OCI-LY3 (cell line): Measurements from ENCODE around the gene PLCB1.
A peak's percentile ranks its signal among the peaks of the same experiment; 100 is the strongest.

ENCODE experiments used
- H2AFZ ChIP-seq: fragments of 200-600, 300-600 bp; shearing (Covaris generic); 2 replicates; pipeline ENCODE4 v1.6.0; 2014; ENCODE audit warnings: antibody characterized with exemption, low read depth, low read length
- H3K27ac ChIP-seq: fragments of 200-600, 300-600 bp; sonication (generic); 2 replicates; pipeline ENCODE4 v1.5.1; 2014; ENCODE audit warnings: mild to moderate bottlenecking, low read length, moderate library complexity, mixed read lengths
- H3K27me3 ChIP-seq: fragments of 200-600, 300-600 bp; sonication (generic); 2 replicates; pipeline ENCODE4 v1.6.1; 2014; ENCODE audit warnings: low read depth, low read length, mixed read lengths
- H3K36me3 ChIP-seq: fragments of 200-600, 300-600 bp; sonication (generic); replicated peaks from 2 replicates; pipeline ENCODE3; 2014; ENCODE audit warnings: low read depth, low read length, mixed read lengths
- H3K4me1 ChIP-seq: fragments of 300-600, 200-600 bp; sonication (generic); 2 replicates; pipeline ENCODE4 v1.6.1; 2014; ENCODE audit warnings: low read length, mixed read lengths
- H3K4me2 ChIP-seq: fragments of 200-600, 300-600 bp; sonication (generic); 2 replicates; pipeline ENCODE4 v1.6.1; 2014; ENCODE audit warnings: low read length, mixed read lengths
- H3K4me3 ChIP-seq: fragments of 300-600, 200-600 bp; sonication (generic); 2 replicates; pipeline ENCODE4 v1.5.1; 2014; ENCODE audit warnings: antibody characterized with exemption, mild to moderate bottlenecking, low read length, moderate library complexity
- H3K79me2 ChIP-seq: fragments of 300-600, 200-600 bp; shearing (Covaris generic); 2 replicates; pipeline ENCODE4 v1.6.1; 2014; ENCODE audit warnings: mild to moderate bottlenecking, low read length, mixed read lengths
- H3K9ac ChIP-seq: fragments of 300-600, 200-600 bp; shearing (Covaris generic); 2 replicates; pipeline ENCODE4 v1.6.0; 2014; ENCODE audit warnings: mild to moderate bottlenecking, low read length, moderate library complexity
- H3K9me3 ChIP-seq: fragments of 200-600, 300-600 bp; shearing (Covaris generic); 2 replicates; pipeline ENCODE4 v1.6.1; 2014; ENCODE audit warnings: low read length, mixed read lengths; ENCODE audit not compliant: insufficient read depth
- H4K20me1 ChIP-seq: fragments of 200-600, 300-600 bp; sonication (generic); 2 replicates; pipeline ENCODE4 v1.6.1; 2016; ENCODE audit warnings: low read length, mixed read lengths; ENCODE audit not compliant: insufficient read depth
- CTCF ChIP-seq: fragments of 200-600, 300-600 bp; sonication (generic); IDR thresholded peaks from 2 replicates; pipeline ENCODE4 v1.5.1; 2014; ENCODE audit warnings: antibody characterized with exemption, low read length, low read depth
- EZH2phosphoT487 ChIP-seq: fragments of 200-600 bp; shearing (Covaris generic); IDR thresholded peaks from 2 replicates; pipeline ENCODE4 v1.6.1; 2018; ENCODE audit warnings: antibody characterized with exemption, mixed run types, low read depth

The PLCB1 gene

GRCh38 chr20:8790442-8791074, 658.5 kb downstream of the PLCB1 start:
- Histone ChIP-seq H3K9ac (no peak overlapping the region), H3K27me3 (peaks cover 26% of the 10 kb centered on the region; the same call in 1 of the 2 replicates), H3K79me2 (no peaks in the 10 kb centered on the region), H3K4me1 (no peaks in the 10 kb centered on the region), H3K4me2 (no peak overlapping the region), H3K27ac (no peak overlapping the region), H3K4me3 (no peak overlapping the region), H2AFZ (no peak overlapping the region), H3K9me3 (no peaks in the 10 kb centered on the region), H3K36me3 (no peaks in the 10 kb centered on the region), H4K20me1 (no peaks in the 10 kb centered on the region)
- TF ChIP-seq EZH2phosphoT487 (no peak), CTCF (peak; percentile 91)

GRCh38 chr20:8795404-8795803, 663.3 kb downstream of the PLCB1 start:
- H2AFZ ChIP-seq, result no peak overlapping the region
- no peak overlapping the region for H3K4me2 ChIP-seq
- no peak overlapping the region for H3K27ac ChIP-seq
- peaks cover 21% of the 10 kb centered on the region; the same call in 1 of the 2 replicates for H3K27me3 ChIP-seq
- no peaks in the 10 kb centered on the region for H4K20me1 ChIP-seq
- no peaks in the 10 kb centered on the region for H3K36me3 ChIP-seq
- H3K9me3 ChIP-seq, result no peaks in the 10 kb centered on the region
- no peak for TF ChIP-seq EZH2phosphoT487
- no peak for TF ChIP-seq CTCF
- no peaks in the 10 kb centered on the region for H3K4me1 ChIP-seq
- no peak overlapping the region for H3K4me3 ChIP-seq
- no peak overlapping the region for H3K9ac ChIP-seq
- no peaks in the 10 kb centered on the region for H3K79me2 ChIP-seq

- Histone ChIP-seq H3K79me2 (no peaks in the 10 kb centered on the region), H2AFZ (no peak overlapping the region), H3K36me3 (no peaks in the 10 kb centered on the region), H3K27me3 (peaks cover 21% of the 10 kb centered on the region; the same call in 1 of the 2 replicates), H3K4me3 (no peak overlapping the region), H4K20me1 (no peaks in the 10 kb centered on the region), H3K4me2 (no peak overlapping the region), H3K9me3 (no peaks in the 10 kb centered on the region), H3K27ac (no peak overlapping the region), H3K4me1 (no peaks in the 10 kb centered on the region), H3K9ac (no peak overlapping the region)
- TF ChIP-seq CTCF, result no peak
- no peak for TF ChIP-seq EZH2phosphoT487
These were observed 664.1 kb downstream of the PLCB1 start for GRCh38 chr20:8796088-8796660.

GRCh38 chr20:8798505-8798904, 666.4 kb downstream of the PLCB1 start:
- no peak overlapping the region for H3K4me2 ChIP-seq

More at GRCh38 chr20:8798505-8798904, 666.4 kb downstream of the PLCB1 start:
- Histone ChIP-seq H3K36me3 (no peaks in the 10 kb centered on the region), H4K20me1 (no peaks in the 10 kb centered on the region), H3K27ac (no peak overlapping the region), H3K9me3 (no peaks in the 10 kb centered on the region), H3K9ac (no peak overlapping the region), H2AFZ (no peak overlapping the region), H3K4me3 (no peak overlapping the region), H3K27me3 (peaks cover 18% of the 10 kb centered on the region; the same call in 1 of the 2 replicates), H3K79me2 (no peaks in the 10 kb centered on the region), H3K4me1 (no peaks in the 10 kb centered on the region)
- TF ChIP-seq EZH2phosphoT487 (no peak), CTCF (no peak)
